ENCODE data around the gene HDAC3.

Gene HDAC3

GRCh38 chr5:141598391-141599345 is 38.0 kb downstream of the HDAC3 start:
- no peak for TF ChIP-seq CTCF (IDR thresholded peaks at IDR 0.05; ENCODE audit: low read depth, low read length)
- DNase-seq (ENCODE audit: extremely low read depth, low read depth): no peak

- DNase-seq (ENCODE audit: extremely low read depth, low read depth): no peak
- no peak for TF ChIP-seq CTCF (IDR thresholded peaks at IDR 0.05; ENCODE audit: low read depth, low read length)
Observed at GRCh38 chr5:141597814-141598213, 38.8 kb downstream of the HDAC3 start.

GRCh38 chr5:141597394-141597793 is 39.3 kb downstream of the HDAC3 start:
- no peak for TF ChIP-seq CTCF (IDR thresholded peaks at IDR 0.05; ENCODE audit: low read depth, low read length)
- no peak for DNase-seq (ENCODE audit: extremely low read depth, low read depth)

- DNase-seq (ENCODE audit: extremely low read depth, low read depth): no peak
- no peak for TF ChIP-seq CTCF (IDR thresholded peaks at IDR 0.05; ENCODE audit: low read depth, low read length)
Observed at GRCh38 chr5:141596867-141597266, 39.8 kb downstream of the HDAC3 start.

- TF ChIP-seq CTCF (IDR thresholded peaks at IDR 0.05; ENCODE audit: low read depth, low read length): no peak
- no peak for DNase-seq (ENCODE audit: extremely low read depth, low read depth)
Observed at GRCh38 chr5:141590127-141590526, 46.5 kb downstream of the HDAC3 start.

GRCh38 chr5:141586246-141586645 is 50.4 kb downstream of the HDAC3 start:
- TF ChIP-seq CTCF (IDR thresholded peaks at IDR 0.05; ENCODE audit: low read depth, low read length): no peak
- no peak for DNase-seq (ENCODE audit: extremely low read depth, low read depth)

GRCh38 chr5:141585594-141585993 is 51.1 kb downstream of the HDAC3 start:
- DNase-seq (ENCODE audit: extremely low read depth, low read depth): no peak
- no peak for TF ChIP-seq CTCF (IDR thresholded peaks at IDR 0.05; ENCODE audit: low read depth, low read length)
